Subcutaneous abdominal adipose tissue (tissue), 5 donors: ENCODE results near the gene BRD9.
"Not testable (repeated sequence)": the region's sequence is repeated elsewhere in the genome, so short reads cannot be mapped to it uniquely, and the experiment has no call there.

Experiments
- H3K27ac ChIP-seq: one replicate; pipeline ENCODE4 v1.7.0; 2013; ENCODE audit warnings: low read depth, mild to moderate bottlenecking, inconsistent platforms, low read length, moderate library complexity
- H3K27me3 ChIP-seq, 5 donors: one replicate each; pipeline ENCODE4 v1.7.0; 2013; ENCODE audit warnings: low read length in 5 of 5, inconsistent platforms in 1 of 5; ENCODE audit not compliant: control insufficient read depth in 5 of 5, insufficient read depth in 4 of 5
- H3K36me3 ChIP-seq, 5 donors: one replicate each; pipeline ENCODE4 v1.7.0; 2013; ENCODE audit warnings: low read length in 5 of 5; ENCODE audit not compliant: control insufficient read depth in 5 of 5, insufficient read depth in 5 of 5
- H3K4me1 ChIP-seq, 5 donors: one replicate each; pipeline ENCODE4 v1.7.0; 2013; ENCODE audit warnings: low read length in 5 of 5, mild to moderate bottlenecking in 3 of 5, moderate library complexity in 1 of 5; ENCODE audit not compliant: control insufficient read depth in 5 of 5, insufficient read depth in 5 of 5
- H3K4me3 ChIP-seq, 5 donors: one replicate each; pipeline ENCODE4 v1.7.0; 2013; ENCODE audit warnings: low read length in 5 of 5, low read depth in 1 of 5
- H3K9ac ChIP-seq, 5 donors: one replicate each; pipeline ENCODE4 v1.7.0; 2013; ENCODE audit warnings: low read length in 5 of 5, mild to moderate bottlenecking in 4 of 5, moderate library complexity in 3 of 5
- H3K9me3 ChIP-seq, 5 donors: one replicate each; pipeline ENCODE4 v1.7.0; 2013; ENCODE audit warnings: low read length in 5 of 5; ENCODE audit not compliant: control insufficient read depth in 5 of 5
- donor health status: healthy.
- donor health status: healthy.
- donor health status: healthy.
- donor health status: healthy.
- donor health status: healthy.

Gene BRD9

DNA sequence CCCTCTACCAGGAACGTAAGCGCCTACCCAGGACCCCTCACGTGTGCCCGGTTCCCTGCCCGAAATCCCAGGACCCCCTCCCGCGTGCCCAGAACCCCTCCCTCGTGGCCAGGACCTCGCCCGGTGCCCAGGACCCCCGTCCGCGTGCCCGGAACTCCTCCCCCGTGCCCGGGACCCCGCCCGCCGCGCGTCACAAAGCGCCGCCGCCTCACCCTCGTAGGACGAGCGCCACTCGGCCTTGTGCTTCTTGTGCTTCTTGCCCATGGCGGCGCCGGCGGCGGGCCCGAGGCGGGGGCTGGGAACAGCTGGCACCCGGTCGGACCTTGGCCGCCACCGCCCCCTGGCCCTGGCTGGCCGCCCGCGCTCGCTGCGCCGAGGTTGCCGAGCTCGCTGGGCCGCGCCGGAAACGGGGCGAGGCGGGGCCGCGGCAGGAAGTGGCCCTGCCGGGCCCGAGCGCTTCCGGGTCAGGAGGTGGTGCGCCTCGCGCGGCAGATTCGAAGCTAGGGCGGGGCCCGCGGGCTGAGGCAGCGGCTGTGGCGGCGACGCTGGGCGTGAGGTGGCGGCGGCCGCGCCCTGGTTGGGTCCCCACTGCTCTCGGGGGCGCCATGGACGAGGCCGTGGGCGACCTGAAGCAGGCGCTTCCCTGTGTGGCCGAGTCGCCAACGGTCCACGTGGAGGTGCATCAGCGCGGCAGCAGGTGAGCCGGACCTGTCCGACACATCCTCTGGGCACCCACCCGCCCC lies at the start of gene BRD9, which contains the start of gene TRIP13:
Gene BRD9 (minus strand): TSS at position 408 of the 743 bp plus-strand sequence. CDS start 144 bp downstream, at position 264.
Gene TRIP13 (plus strand): TSS at position 491 of the 743 bp plus-strand sequence. CDS start 115 bp downstream, at position 606.
- H3K27ac ChIP-seq: peak within 1 kb of the TSS; percentile 69
- H3K4me3 ChIP-seq: peak within 1 kb of the TSS; percentile 83 to 95 (median 90)
- peaks cover 4 to 35% (median 29%) of the 10 kb centered on the region in 5 donors for H3K36me3 ChIP-seq
- H3K4me1 ChIP-seq: peaks cover 2 to 40% (median 34%) of the 10 kb centered on the region in 5 donors
- no peaks in the 10 kb centered on the region for H3K27me3 ChIP-seq
- no peaks in the 10 kb centered on the region for H3K9me3 ChIP-seq
- peak within 1 kb of the TSS; percentile 80 to 92 (median 91) for H3K9ac ChIP-seq

DNA sequence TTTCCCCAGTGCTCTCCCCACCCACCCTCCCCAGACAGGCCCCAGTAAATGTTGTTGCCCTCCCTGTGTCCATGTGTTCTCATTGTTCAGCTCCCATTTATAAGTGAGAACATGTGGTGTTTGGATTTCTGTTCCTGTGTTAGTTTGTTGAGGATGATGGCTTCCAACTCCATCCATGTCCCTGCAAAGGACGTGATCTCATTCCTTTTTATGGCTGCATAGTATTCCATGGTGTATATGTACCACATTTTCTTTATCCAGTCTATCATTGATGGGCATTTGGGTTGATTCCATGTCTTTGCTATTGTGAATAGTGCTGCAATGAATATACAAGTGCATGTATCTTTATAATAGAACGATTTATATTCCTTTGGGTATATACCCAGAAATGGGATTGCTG lies 48.1 kb upstream of the BRD9 start:
- H3K27ac ChIP-seq, H3K36me3 ChIP-seq, H3K9me3 ChIP-seq, H3K4me1 ChIP-seq, H3K9ac ChIP-seq, H3K4me3 ChIP-seq: not testable (repeated sequence)
- peaks cover 6 to 31% (median 17%) of the 10 kb centered on the region in 5 donors for H3K27me3 ChIP-seq

- H3K27ac ChIP-seq: no peak overlapping the region
- no peaks in the 10 kb centered on the region for H3K4me1 ChIP-seq
- peaks cover 2 to 17% (median 9%) of the 10 kb centered on the region in 5 donors for H3K27me3 ChIP-seq
- no peak overlapping the region for H3K4me3 ChIP-seq
- H3K9ac ChIP-seq: no peak overlapping the region
- no peaks in the 10 kb centered on the region for H3K9me3 ChIP-seq
- H3K36me3 ChIP-seq: no peaks in the 10 kb centered on the region
These were observed 46.8 kb upstream of the BRD9 start for GRCh38 chr5:939368-939767.

- Histone ChIP-seq H3K4me3 (no peak overlapping the region), H3K27me3 (peaks cover 0 to 13% (median 2%) of the 10 kb centered on the region in 5 donors), H3K27ac (no peak overlapping the region), H3K36me3 (no peaks in the 10 kb centered on the region), H3K9ac (no peak overlapping the region), H3K9me3 (no peaks in the 10 kb centered on the region), H3K4me1 (peaks cover 0 to 2% (median 0%) of the 10 kb centered on the region in 5 donors)
These were observed 44.7 kb upstream of the BRD9 start for GRCh38 chr5:937151-937924.

GRCh38 chr5:936149-937144 lies 43.8 kb upstream of the BRD9 start:
- Histone ChIP-seq H3K27ac (no peak overlapping the region), H3K27me3 (peaks cover 0 to 15% (median 6%) of the 10 kb centered on the region in 5 donors), H3K9ac (no peak overlapping the region), H3K4me1 (peaks cover 0 to 2% (median 0%) of the 10 kb centered on the region in 5 donors), H3K36me3 (no peaks in the 10 kb centered on the region), H3K9me3 (no peaks in the 10 kb centered on the region), H3K4me3 (no peak overlapping the region)

DNA sequence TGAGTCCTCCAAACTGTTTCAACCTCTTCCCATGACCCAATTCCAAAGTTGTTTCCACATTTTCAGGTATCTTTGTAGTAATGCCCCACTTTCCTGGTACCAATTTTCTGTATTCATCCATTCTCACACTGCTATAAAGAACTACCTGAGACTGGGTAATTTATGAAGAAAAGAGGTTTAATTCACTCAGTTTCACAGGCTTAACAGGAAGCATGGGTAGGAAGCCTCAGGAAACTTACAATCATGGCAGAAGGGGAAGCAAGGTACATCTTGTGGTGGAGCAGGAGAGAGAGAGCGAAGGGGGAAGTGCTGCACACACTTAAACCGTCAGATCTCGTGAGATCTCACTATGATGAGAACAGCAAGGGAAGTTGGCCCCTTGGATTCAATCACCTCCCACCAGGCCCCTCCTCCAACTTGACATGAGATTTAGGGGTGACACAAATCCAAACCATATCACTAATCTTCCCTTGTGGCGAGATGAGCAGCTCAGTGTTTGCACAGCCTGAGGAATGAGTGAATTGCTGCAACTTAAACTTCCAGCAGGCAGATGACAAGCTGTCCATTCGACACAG lies 43.0 kb upstream of the BRD9 start:
- no peaks in the 10 kb centered on the region for H3K36me3 ChIP-seq
- H3K9ac ChIP-seq: no peak overlapping the region
- H3K9me3 ChIP-seq: no peaks in the 10 kb centered on the region
- H3K27me3 ChIP-seq: peaks cover 0 to 15% (median 6%) of the 10 kb centered on the region in 5 donors
- no peak overlapping the region for H3K27ac ChIP-seq
- H3K4me3 ChIP-seq: no peak overlapping the region
- peaks cover 0 to 2% (median 0%) of the 10 kb centered on the region in 5 donors for H3K4me1 ChIP-seq

DNA sequence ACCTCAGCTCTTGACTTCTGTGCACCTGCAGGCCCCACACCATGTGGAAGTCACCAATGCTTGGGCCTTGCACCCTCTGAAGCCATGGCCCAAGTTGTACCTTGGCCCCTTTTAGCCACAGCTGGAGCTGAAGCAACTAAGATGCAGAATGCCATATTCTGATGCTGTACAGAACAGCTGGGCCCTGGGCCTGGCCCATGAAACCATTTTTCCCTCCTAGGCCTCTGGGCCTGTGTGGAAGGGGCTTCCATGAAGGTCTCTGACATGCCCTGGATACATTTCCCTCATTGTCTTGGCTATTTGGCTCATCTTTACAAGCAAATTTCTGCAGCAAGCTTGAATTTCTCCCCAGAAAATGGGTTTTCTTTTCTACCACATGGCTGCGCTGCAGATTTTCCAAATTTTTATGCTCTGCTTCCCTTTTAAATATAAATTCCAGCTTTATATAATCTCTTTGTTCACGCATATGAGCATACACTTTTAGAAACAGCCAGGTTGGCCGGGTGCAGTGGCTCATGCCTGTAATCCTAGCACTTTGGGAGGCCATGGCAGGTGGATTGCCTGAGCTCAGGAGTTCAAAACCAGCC lies 41.9 kb upstream of the BRD9 start:
- not testable (repeated sequence) for H3K9ac ChIP-seq, H3K4me1 ChIP-seq, H3K27ac ChIP-seq, H3K4me3 ChIP-seq, H3K36me3 ChIP-seq, H3K9me3 ChIP-seq
- H3K27me3 ChIP-seq: peaks cover 0 to 15% (median 6%) of the 10 kb centered on the region in 5 donors

GRCh38 chr5:933951-934350 lies 41.4 kb upstream of the BRD9 start:
- not testable (repeated sequence) for H3K4me1 ChIP-seq, H3K27ac ChIP-seq, H3K36me3 ChIP-seq, H3K9me3 ChIP-seq, H3K4me3 ChIP-seq, H3K9ac ChIP-seq
- H3K27me3 ChIP-seq: peaks cover 0 to 15% (median 6%) of the 10 kb centered on the region in 5 donors

DNA sequence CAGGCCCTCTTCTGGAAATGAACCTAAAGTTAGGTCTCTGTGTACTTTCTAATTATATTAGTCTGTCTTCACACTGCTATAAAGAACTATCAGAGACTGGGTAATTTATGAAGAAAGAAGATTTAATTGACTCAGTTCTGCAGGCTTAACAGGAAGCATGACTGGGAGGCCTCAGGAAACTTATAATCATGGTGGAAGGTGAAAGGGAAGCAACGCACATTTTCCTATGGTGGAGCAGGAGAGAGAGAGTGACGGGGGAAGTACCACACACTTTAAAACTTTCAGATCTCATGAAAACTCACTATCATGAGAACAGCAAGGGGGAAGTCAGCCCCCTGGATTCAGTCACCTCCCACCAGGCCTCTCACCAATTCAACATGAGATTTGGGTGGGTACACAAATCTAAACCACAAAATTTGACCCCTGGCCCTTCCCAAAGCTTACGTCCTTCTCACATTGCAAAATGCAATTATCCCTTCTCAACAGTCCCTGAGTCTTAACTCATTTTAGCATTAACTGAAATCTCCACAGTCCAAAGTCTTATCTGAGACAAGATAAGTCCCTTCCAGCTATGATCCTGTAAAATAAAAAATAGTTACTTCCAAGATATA lies 40.8 kb upstream of the BRD9 start:
- peaks cover 0 to 15% (median 6%) of the 10 kb centered on the region in 5 donors for H3K27me3 ChIP-seq
- no peak overlapping the region for H3K9ac ChIP-seq
- H3K9me3 ChIP-seq: no peaks in the 10 kb centered on the region
- no peak overlapping the region for H3K27ac ChIP-seq
- H3K4me1 ChIP-seq: peaks cover 0 to 2% (median 0%) of the 10 kb centered on the region in 5 donors
- no peaks in the 10 kb centered on the region for H3K36me3 ChIP-seq
- no peak overlapping the region for H3K4me3 ChIP-seq
